ENCODE measurements around the gene ZIC1. TPM values are rescaled to one million over a fixed set of nuclear protein-coding genes. Genes with fewer than 3 reads are reported as not detected.

Gene ZIC1
- total and polyA plus RNA-seq, 4 donors: under 0.01 to 0.10 TPM; not detected in 2

- DNase-seq: no peak
- Histone ChIP-seq H3K36me3 (ENCODE audit: control insufficient read depth in 4 of 4, insufficient read depth in 4 of 4, low read length in 4 of 4) (no peaks in the 10 kb centered on the region), H3K4me3 (no peak overlapping the region), H3K4me1 (ENCODE audit: control insufficient read depth in 5 of 5, insufficient read depth in 5 of 5, low read length in 5 of 5) (peaks cover 0 to 1% (median 0%) of the 10 kb centered on the region in 5 donors), H3K27me3 (ENCODE audit: control insufficient read depth in 3 of 3, insufficient read depth in 3 of 3, low read length in 2 of 3) (peaks cover 28 to 100% (median 96%) of the 10 kb centered on the region in 3 donors), H3K9ac (ENCODE audit: insufficient read depth in 1 of 2, low read length in 2 of 2) (no peak overlapping the region), H3K27ac (ENCODE audit: low read depth in 1 of 2, low read length in 1 of 2) (no peak overlapping the region), H3K9me3 (ENCODE audit: control insufficient read depth in 4 of 4, insufficient read depth in 3 of 4, low read length in 3 of 4) (peaks cover 0 to 27% (median 0%) of the 10 kb centered on the region in 4 donors)
- no peak for TF ChIP-seq CTCF (IDR thresholded peaks at IDR 0.05; ENCODE audit: control extremely low read depth, extremely low read depth)
- ATAC-seq (ENCODE audit: insufficient read depth, low FRiP score): no peak
- WGBS, 2 donors: 7 to 11% methylated on average over 30 of the region's 30 CpGs
These were observed 31.5 kb upstream of the ZIC1 start for GRCh38 chr3:147377412-147378367.

DNA sequence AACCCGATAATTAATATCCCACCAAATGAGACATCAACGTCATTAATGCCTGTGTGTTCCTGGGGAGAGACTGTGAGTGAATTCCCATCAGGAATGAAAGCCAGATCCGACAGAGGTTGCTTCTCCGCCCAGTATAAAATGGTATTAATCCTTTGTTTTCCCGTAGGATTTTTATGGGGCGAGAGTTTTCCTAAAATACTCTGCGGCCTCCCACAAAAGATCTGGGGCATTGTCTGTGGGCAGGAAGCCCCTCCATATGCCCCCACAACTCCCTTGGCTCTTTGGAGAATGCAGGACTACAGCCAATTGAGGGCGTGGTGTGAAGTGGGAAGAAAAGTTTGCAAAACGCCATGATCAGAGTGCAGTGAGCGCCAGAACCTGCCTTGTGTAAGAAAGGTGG is 29.5 kb upstream of the ZIC1 start:
- Histone ChIP-seq H3K4me1 (ENCODE audit: control insufficient read depth in 5 of 5, insufficient read depth in 5 of 5, low read length in 5 of 5) (peaks cover 0 to 1% (median 0%) of the 10 kb centered on the region in 5 donors), H3K4me3 (no peak overlapping the region), H3K27me3 (ENCODE audit: control insufficient read depth in 3 of 3, insufficient read depth in 3 of 3, low read length in 2 of 3) (peaks cover 32 to 100% (median 98%) of the 10 kb centered on the region in 3 donors), H3K9me3 (ENCODE audit: control insufficient read depth in 4 of 4, insufficient read depth in 3 of 4, low read length in 3 of 4) (peaks cover 0 to 26% (median 0%) of the 10 kb centered on the region in 4 donors), H3K36me3 (ENCODE audit: control insufficient read depth in 4 of 4, insufficient read depth in 4 of 4, low read length in 4 of 4) (no peaks in the 10 kb centered on the region), H3K27ac (ENCODE audit: low read depth in 1 of 2, low read length in 1 of 2) (no peak overlapping the region), H3K9ac (ENCODE audit: insufficient read depth in 1 of 2, low read length in 2 of 2) (no peak overlapping the region)
- WGBS, 2 donors: 10 to 12% methylated on average over 10 of the region's 10 CpGs
- ATAC-seq (ENCODE audit: insufficient read depth, low FRiP score) (no peak), DNase-seq (no peak)
- TF ChIP-seq CTCF (IDR thresholded peaks at IDR 0.05; ENCODE audit: control extremely low read depth, extremely low read depth): no peak

- no peak for TF ChIP-seq CTCF (IDR thresholded peaks at IDR 0.05; ENCODE audit: control extremely low read depth, extremely low read depth)
- 7 to 12% methylated on average over 26 of the region's 26 CpGs for WGBS, 2 donors
- H3K27me3 ChIP-seq (ENCODE audit: control insufficient read depth in 3 of 3, insufficient read depth in 3 of 3, low read length in 2 of 3): peaks cover 32 to 100% (median 98%) of the 10 kb centered on the region in 3 donors
- ATAC-seq (ENCODE audit: insufficient read depth, low FRiP score) (no peak), DNase-seq (no peak)
- peaks cover 0 to 1% (median 0%) of the 10 kb centered on the region in 5 donors for H3K4me1 ChIP-seq (ENCODE audit: control insufficient read depth in 5 of 5, insufficient read depth in 5 of 5, low read length in 5 of 5)
- no peak overlapping the region for H3K9ac ChIP-seq (ENCODE audit: insufficient read depth in 1 of 2, low read length in 2 of 2)
- H3K27ac ChIP-seq (ENCODE audit: low read depth in 1 of 2, low read length in 1 of 2): no peak overlapping the region
- H3K36me3 ChIP-seq (ENCODE audit: control insufficient read depth in 4 of 4, insufficient read depth in 4 of 4, low read length in 4 of 4): no peaks in the 10 kb centered on the region
- no peak overlapping the region for H3K4me3 ChIP-seq
- H3K9me3 ChIP-seq (ENCODE audit: control insufficient read depth in 4 of 4, insufficient read depth in 3 of 4, low read length in 3 of 4): peaks cover 0 to 29% (median 0%) of the 10 kb centered on the region in 4 donors
These were observed 28.7 kb upstream of the ZIC1 start for GRCh38 chr3:147380387-147380951.

Data from lung (tissue), 12 donors.